Measurements from ENCODE around the gene CDH4.

CDH4 gene

DNA sequence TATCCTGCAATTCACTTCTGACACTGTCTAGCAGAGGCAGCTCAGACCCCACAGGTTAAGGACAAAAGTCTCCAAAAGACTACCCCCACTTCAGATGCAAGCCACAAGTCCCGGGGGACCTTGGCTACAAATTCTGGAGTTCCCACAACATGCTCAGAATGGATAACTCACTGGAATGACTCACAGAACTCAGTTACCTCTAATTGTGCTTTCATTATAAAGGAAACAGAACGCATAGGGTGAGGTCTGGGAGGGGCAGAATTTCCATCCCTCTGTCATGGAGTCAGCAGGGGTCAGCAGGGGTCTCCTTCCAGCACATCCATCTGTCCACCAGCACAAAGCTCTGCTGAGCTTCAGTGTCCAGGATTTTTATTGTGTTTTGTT is 184.2 kb downstream of the CDH4 start:
- no peak for DNase-seq (ENCODE audit: low read depth in 1 of 2, low spot score in 1 of 2)

DNA sequence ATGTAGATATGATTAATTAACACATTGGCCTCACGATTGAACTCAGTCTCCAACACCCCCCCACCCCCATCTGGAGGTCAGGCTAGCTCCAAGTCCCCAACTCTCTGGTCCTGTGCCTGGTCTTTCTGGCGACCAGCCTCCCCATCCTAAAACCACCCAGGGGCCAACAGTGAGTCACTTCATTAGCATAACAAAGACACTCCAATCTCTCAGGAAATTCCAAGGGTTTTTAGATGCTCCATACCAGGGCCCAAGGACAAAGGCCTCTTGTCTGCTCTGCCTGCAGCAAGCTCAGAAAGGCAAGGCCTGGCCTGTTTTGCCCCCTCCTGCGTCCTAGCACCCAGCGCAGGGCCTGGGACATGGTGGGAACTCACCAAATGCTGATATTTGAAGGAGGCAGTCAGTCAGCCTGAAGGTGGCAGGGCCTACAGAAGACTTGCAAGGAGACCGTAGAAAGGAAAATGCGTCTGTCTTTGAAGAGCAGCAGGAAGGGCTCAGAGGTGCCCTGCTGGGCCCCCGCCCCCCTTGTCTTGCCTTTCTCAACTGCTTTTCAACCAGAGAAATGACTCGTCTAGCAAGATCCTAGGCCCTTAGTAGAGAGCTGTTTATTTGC is 184.7 kb downstream of the CDH4 start:
- Histone ChIP-seq H3K4me3 (replicated peaks; ENCODE audit: insufficient read depth, low read length) (no peak overlapping the region), H3K27ac (replicated peaks) (no peak overlapping the region), H3K27me3 (ENCODE audit: insufficient read depth, poor library complexity, severe bottlenecking) (no peaks in the 10 kb centered on the region)
- no peak for DNase-seq (ENCODE audit: low read depth in 1 of 2, low spot score in 1 of 2)
- TF ChIP-seq, protein P1, sequence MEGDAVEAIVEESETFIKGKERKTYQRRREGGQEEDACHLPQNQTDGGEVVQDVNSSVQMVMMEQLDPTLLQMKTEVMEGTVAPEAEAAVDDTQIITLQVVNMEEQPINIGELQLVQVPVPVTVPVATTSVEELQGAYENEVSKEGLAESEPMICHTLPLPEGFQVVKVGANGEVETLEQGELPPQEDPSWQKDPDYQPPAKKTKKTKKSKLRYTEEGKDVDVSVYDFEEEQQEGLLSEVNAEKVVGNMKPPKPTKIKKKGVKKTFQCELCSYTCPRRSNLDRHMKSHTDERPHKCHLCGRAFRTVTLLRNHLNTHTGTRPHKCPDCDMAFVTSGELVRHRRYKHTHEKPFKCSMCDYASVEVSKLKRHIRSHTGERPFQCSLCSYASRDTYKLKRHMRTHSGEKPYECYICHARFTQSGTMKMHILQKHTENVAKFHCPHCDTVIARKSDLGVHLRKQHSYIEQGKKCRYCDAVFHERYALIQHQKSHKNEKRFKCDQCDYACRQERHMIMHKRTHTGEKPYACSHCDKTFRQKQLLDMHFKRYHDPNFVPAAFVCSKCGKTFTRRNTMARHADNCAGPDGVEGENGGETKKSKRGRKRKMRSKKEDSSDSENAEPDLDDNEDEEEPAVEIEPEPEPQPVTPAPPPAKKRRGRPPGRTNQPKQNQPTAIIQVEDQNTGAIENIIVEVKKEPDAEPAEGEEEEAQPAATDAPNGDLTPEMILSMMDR (IDR thresholded peaks at IDR 0.05; ENCODE audit: insufficient read depth, low read length) = no peak
- TF ChIP-seq POLR2AphosphoS5 (IDR thresholded peaks at IDR 0.05; ENCODE audit: low read depth) (no peak), GABPA (IDR thresholded peaks at IDR 0.05; ENCODE audit: low read depth) (no peak), SPI1 (IDR thresholded peaks at IDR 0.05; ENCODE audit: borderline replicate concordance, low read depth) (no peak)
- TF ChIP-seq, protein P2, sequence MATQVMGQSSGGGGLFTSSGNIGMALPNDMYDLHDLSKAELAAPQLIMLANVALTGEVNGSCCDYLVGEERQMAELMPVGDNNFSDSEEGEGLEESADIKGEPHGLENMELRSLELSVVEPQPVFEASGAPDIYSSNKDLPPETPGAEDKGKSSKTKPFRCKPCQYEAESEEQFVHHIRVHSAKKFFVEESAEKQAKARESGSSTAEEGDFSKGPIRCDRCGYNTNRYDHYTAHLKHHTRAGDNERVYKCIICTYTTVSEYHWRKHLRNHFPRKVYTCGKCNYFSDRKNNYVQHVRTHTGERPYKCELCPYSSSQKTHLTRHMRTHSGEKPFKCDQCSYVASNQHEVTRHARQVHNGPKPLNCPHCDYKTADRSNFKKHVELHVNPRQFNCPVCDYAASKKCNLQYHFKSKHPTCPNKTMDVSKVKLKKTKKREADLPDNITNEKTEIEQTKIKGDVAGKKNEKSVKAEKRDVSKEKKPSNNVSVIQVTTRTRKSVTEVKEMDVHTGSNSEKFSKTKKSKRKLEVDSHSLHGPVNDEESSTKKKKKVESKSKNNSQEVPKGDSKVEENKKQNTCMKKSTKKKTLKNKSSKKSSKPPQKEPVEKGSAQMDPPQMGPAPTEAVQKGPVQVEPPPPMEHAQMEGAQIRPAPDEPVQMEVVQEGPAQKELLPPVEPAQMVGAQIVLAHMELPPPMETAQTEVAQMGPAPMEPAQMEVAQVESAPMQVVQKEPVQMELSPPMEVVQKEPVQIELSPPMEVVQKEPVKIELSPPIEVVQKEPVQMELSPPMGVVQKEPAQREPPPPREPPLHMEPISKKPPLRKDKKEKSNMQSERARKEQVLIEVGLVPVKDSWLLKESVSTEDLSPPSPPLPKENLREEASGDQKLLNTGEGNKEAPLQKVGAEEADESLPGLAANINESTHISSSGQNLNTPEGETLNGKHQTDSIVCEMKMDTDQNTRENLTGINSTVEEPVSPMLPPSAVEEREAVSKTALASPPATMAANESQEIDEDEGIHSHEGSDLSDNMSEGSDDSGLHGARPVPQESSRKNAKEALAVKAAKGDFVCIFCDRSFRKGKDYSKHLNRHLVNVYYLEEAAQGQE (IDR thresholded peaks at IDR 0.05; ENCODE audit: insufficient replicate concordance, low read depth) = no peak

More for the DNA sequence above, 184.2 kb downstream of the CDH4 start:
- Histone ChIP-seq H3K4me3 (replicated peaks; ENCODE audit: insufficient read depth, low read length) (no peak overlapping the region), H3K27ac (replicated peaks) (no peak overlapping the region), H3K27me3 (ENCODE audit: insufficient read depth, poor library complexity, severe bottlenecking) (no peaks in the 10 kb centered on the region)
- TF ChIP-seq POLR2AphosphoS5 (IDR thresholded peaks at IDR 0.05; ENCODE audit: low read depth) = no peak
- TF ChIP-seq, protein P1 (IDR thresholded peaks at IDR 0.05; ENCODE audit: insufficient read depth, low read length) = no peak
- TF ChIP-seq, protein P2 (IDR thresholded peaks at IDR 0.05; ENCODE audit: insufficient replicate concordance, low read depth) = no peak

DNA sequence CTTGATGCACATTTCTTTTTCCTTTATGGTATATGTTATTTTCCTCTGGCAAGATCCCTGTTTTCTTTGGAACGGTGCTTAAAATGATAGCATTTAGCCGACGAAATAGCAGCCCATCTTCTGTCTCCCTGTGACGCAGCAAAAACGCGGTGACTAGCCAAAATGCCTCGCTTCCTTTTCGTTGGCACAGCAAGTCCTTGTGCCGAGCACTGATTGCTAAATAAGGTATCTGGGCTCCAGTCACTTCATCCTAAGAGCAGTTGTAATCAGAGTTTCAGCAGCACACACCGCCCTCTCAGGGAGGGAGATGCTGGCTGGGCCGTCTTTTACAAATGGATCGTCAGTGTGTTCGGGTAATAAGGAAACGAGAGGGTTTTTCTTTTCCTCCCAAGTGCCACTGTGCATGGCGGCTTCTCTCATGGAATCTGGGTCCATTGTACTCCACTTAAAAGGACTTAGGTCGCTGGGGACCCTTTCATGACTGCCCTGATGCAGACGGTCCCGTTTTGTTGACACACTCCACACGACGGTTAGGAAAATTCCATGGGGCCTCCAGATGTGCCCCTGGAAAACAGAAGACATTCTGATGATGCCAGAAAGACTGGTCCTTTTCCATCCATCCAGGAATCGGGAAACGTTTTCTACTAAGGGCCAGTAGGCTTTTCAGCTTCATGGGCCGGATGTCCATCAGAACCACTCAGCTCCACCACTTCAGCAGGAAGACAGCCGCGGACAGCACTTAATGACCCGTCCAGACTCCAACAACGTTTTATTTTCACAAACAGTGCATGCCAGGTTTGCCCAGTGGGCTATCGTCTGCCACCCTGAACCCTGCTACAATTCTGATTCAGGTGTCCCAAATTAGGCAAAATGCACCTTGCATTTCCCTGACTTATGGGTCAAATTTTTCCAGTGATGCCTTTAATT is 185.5 kb downstream of the CDH4 start:
- TF ChIP-seq SPI1 (IDR thresholded peaks at IDR 0.05; ENCODE audit: borderline replicate concordance, low read depth) = no peak
- no peak for TF ChIP-seq POLR2AphosphoS5 (IDR thresholded peaks at IDR 0.05; ENCODE audit: low read depth)
- TF ChIP-seq, protein P1 (IDR thresholded peaks at IDR 0.05; ENCODE audit: insufficient read depth, low read length) = no peak
- TF ChIP-seq, protein P2 (IDR thresholded peaks at IDR 0.05; ENCODE audit: insufficient replicate concordance, low read depth) = no peak
- TF ChIP-seq GABPA (IDR thresholded peaks at IDR 0.05; ENCODE audit: low read depth) = no peak
- Histone ChIP-seq H3K27ac (replicated peaks) (no peak overlapping the region), H3K4me3 (replicated peaks; ENCODE audit: insufficient read depth, low read length) (no peak overlapping the region), H3K27me3 (ENCODE audit: insufficient read depth, poor library complexity, severe bottlenecking) (no peaks in the 10 kb centered on the region)
- no peak for DNase-seq (ENCODE audit: low read depth in 1 of 2, low spot score in 1 of 2)
